ENCODE results near the gene SORBS2. TPM values are rescaled to one million over a fixed set of nuclear protein-coding genes. Genes with fewer than 3 reads are reported as not detected.

Gene SORBS2
- total RNA-seq, 1 donor from 2014 or later = not detected

DNA sequence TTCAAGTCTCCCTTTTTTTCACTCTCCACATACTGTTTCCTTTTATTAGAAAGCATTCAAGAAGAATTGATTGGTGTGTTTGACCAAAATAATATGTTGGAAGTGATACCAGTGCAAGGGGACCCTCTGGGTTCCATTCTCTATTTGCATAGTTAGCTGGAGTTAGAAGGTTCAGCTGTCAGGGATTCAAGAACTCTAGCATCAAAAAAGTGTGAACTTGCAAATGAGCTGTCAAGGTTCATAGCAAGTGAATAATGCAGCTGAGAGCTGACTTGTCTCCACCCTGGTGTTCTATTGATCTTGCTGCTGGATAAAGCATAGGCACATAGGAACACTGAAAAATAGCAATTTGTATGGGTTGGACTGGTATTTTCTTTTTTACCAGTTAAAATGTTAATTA lies 73.2 kb downstream of the SORBS2 start:
- CTCF ChIA-PET = no interaction called here
- H3K36me3 Mint-ChIP-seq (ENCODE audit: low read depth) = no peaks in the 10 kb centered on the region
- no peak overlapping the region for H3K27ac Mint-ChIP-seq
- H3K4me1 Mint-ChIP-seq = peaks cover 11% of the 10 kb centered on the region
- no peaks in the 10 kb centered on the region for H3K9me3 Mint-ChIP-seq
- TF ChIP-seq, protein P1, sequence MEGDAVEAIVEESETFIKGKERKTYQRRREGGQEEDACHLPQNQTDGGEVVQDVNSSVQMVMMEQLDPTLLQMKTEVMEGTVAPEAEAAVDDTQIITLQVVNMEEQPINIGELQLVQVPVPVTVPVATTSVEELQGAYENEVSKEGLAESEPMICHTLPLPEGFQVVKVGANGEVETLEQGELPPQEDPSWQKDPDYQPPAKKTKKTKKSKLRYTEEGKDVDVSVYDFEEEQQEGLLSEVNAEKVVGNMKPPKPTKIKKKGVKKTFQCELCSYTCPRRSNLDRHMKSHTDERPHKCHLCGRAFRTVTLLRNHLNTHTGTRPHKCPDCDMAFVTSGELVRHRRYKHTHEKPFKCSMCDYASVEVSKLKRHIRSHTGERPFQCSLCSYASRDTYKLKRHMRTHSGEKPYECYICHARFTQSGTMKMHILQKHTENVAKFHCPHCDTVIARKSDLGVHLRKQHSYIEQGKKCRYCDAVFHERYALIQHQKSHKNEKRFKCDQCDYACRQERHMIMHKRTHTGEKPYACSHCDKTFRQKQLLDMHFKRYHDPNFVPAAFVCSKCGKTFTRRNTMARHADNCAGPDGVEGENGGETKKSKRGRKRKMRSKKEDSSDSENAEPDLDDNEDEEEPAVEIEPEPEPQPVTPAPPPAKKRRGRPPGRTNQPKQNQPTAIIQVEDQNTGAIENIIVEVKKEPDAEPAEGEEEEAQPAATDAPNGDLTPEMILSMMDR (IDR thresholded peaks at IDR 0.05) = no peak
- H3K4me3 Mint-ChIP-seq = no peak overlapping the region
- POLR2A ChIA-PET = no interaction called here
- peaks cover 3% of the 10 kb centered on the region for H3K27me3 Mint-ChIP-seq
- ATAC-seq (ENCODE audit: low read depth) (no peak), DNase-seq (no peak)
- intact Hi-C loops (cut with micrococcal nuclease) = no loop called here

DNA sequence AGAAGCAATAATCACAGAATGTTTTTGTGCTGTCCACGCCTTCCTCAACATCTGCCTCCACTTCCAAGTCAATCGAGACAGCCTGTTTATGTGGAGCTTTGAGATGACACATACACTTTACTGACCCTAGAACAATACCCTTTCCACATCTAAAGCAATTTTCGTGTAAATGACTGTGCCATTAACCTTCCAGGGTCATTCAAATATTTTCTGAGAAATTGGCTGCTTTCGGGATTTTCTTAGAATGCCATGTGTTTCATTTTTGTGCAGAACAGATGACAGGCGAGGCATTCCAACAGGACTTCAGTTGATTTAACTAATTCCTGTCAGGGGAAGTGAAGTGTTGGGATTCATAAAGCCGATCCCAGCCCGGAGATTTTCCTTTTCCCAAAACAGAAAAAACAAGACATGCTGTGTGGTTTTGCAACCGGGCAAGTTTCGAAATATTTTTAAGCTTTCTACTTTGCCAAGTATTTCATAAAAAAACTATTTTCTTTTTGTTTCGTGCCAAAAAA lies 73.9 kb downstream of the SORBS2 start:
- ChIA-PET CTCF (no interaction called here), POLR2A (no interaction called here)
- Mint-ChIP-seq H3K4me3 (no peak overlapping the region), H3K36me3 (ENCODE audit: low read depth) (no peaks in the 10 kb centered on the region), H3K27ac (no peak overlapping the region), H3K9me3 (no peaks in the 10 kb centered on the region), H3K4me1 (peaks cover 12% of the 10 kb centered on the region), H3K27me3 (peaks cover 7% of the 10 kb centered on the region)
- intact Hi-C loops (cut with micrococcal nuclease) = no loop called here
- ATAC-seq (ENCODE audit: low read depth) (no peak), DNase-seq (no peak)
- TF ChIP-seq, protein P1 (IDR thresholded peaks at IDR 0.05) = no peak

DNA sequence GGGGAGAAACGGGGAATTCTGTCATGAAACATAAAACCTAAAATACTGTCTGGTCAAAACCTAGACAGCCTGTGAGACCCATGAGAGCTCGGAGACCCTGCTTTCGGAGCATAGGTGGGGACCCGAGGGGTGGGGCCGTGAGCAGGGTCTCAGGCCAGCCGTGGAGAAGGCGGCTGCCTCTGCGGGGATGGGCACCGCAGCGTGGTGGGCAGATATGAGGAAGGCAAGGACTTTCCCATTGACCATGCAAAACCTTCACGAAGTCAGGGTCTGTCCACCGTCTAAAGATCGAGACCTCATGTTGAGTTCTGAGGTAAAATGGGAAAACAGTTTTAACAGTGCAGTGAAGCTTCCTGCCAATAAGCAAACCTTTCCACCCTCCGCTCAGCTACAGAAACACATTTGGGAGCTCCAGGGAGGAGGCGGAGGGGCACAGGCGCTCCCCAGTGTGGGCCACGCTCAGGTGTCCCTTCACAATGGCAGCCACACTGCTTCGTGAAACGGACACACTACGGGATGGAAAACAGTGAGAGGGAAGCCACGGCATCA lies 74.4 kb downstream of the SORBS2 start:
- no peak overlapping the region for H3K4me3 Mint-ChIP-seq
- CTCF ChIA-PET = no interaction called here
- intact Hi-C loops (cut with micrococcal nuclease) = no loop called here
- H3K27me3 Mint-ChIP-seq = peaks cover 8% of the 10 kb centered on the region
- no peak overlapping the region for H3K27ac Mint-ChIP-seq
- no peaks in the 10 kb centered on the region for H3K36me3 Mint-ChIP-seq (ENCODE audit: low read depth)
- peaks cover 12% of the 10 kb centered on the region for H3K4me1 Mint-ChIP-seq
- POLR2A ChIA-PET = no interaction called here
- H3K9me3 Mint-ChIP-seq = no peaks in the 10 kb centered on the region
- TF ChIP-seq, protein P1 (IDR thresholded peaks at IDR 0.05) = no peak
- no peak for ATAC-seq (ENCODE audit: low read depth)
- no peak for DNase-seq

DNA sequence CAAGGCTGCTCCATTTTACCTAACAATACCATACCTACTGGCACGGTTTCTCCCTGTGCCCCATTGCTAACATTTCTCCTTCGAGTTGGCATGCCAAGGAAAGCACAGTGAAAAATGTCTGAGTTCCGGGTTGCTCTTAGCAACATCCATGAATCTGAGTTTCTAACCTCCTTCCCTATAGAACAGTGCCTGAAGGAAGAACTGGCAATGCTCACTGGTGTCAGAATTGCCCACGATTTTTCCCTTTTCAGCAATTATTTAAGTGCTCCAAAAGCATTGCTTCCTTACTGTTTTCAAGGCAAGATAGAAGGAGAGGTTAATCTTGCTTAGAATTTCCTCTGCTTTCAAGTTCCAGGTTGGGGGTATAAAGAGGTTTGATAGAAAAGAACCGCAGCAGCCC lies 75.1 kb downstream of the SORBS2 start:
- TF ChIP-seq, protein P1 (IDR thresholded peaks at IDR 0.05) = no peak
- CTCF ChIA-PET = no interaction called here
- Mint-ChIP-seq H3K27me3 (peaks cover 8% of the 10 kb centered on the region), H3K27ac (no peak overlapping the region), H3K4me1 (peaks cover 13% of the 10 kb centered on the region), H3K4me3 (no peak overlapping the region), H3K9me3 (no peaks in the 10 kb centered on the region), H3K36me3 (ENCODE audit: low read depth) (no peaks in the 10 kb centered on the region)
- POLR2A ChIA-PET = no interaction called here
- intact Hi-C loops (cut with micrococcal nuclease) = no loop called here
- DNase-seq (no peak), ATAC-seq (ENCODE audit: low read depth) (no peak)

DNA sequence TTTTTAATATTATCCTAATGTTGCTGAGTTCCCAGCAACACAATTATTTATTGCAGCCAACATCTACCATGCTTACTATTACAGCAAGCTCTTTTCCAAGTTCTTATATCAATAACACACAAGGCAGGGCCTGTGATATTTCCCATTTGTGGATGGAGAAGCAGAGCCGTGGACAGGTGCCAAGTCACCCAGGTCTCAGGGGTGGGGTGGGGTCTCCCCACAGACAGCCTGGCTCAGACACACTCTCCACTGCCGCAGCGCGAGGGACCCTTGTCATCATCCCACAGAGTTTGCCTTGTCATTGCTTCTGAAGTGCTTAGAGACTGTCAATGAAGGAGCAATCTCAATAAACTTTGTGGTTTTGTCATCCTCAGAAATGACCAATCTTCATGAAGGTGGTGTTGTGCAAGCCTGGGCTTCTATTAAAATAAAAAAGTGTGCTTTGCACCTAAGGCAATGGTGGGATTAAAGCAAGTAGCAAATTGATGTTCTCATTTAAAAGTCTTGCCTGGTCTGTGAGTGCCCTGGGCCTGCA lies 76.1 kb downstream of the SORBS2 start:
- no peak for ATAC-seq (ENCODE audit: low read depth)
- H3K27ac Mint-ChIP-seq = no peak overlapping the region
- intact Hi-C loops (cut with micrococcal nuclease) = no loop called here
- H3K27me3 Mint-ChIP-seq = peaks cover 8% of the 10 kb centered on the region
- TF ChIP-seq, protein P1 (IDR thresholded peaks at IDR 0.05) = no peak
- no peaks in the 10 kb centered on the region for H3K36me3 Mint-ChIP-seq (ENCODE audit: low read depth)
- no peak overlapping the region for H3K4me3 Mint-ChIP-seq
- ChIA-PET POLR2A (interaction anchor here (0.7 kb wide), 1 partner anchor 228 kb away, joined by 5 read pairs; no protein-coding TSS in a partner anchor), CTCF (no interaction called here)
- H3K9me3 Mint-ChIP-seq = no peaks in the 10 kb centered on the region
- no peak for DNase-seq
- H3K4me1 Mint-ChIP-seq = peaks cover 16% of the 10 kb centered on the region

All from activated B cell treated with CpG ODN at 0.5 μM for 24 hours (primary cell).